SK-N-SH (cell line): Measurements from ENCODE around the gene PAPOLB. TPM values are rescaled to one million over a fixed set of nuclear protein-coding genes. Genes with fewer than 3 reads are reported as not detected.

Experiments
- CTCF ChIA-PET: fragments of 300-600, 350-600 bp; formaldehyde crosslinking; extraction: SDS; loops from one replicate; lab custom pipeline; 2021; lab: Yijun Ruan, JAX
- POLR2A ChIA-PET: fragments of 350-600 bp; sonication (Branson Sonifier 250); formaldehyde crosslinking; extraction: SDS; loops from one replicate; lab custom pipeline; 2020; ENCODE audit warnings: antibody characterized with exemption, inconsistent platforms; lab: Yijun Ruan, JAX
- DNase-seq: peaks from one replicate; pipeline ENCODE4 v3.0.0; 2012
- H2AFZ ChIP-seq: fragments of 200-600 bp; sonication (generic); 2 replicates; pipeline ENCODE4 v1.8.1; 2016; ENCODE audit warnings: antibody characterized with exemption, mild to moderate bottlenecking, low read depth
- H3F3A ChIP-seq: fragments of 200-600 bp; sonication (generic); replicated peaks from 2 replicates; pipeline ENCODE3; 2016; ENCODE audit warnings: antibody characterized with exemption, mild to moderate bottlenecking; ENCODE audit not compliant: insufficient read depth
- H3K27ac ChIP-seq, 2 experiments: fragments of 200-500 bp in 1 of 2; fragments of 200-600 bp in 1 of 2; sonication (Bioruptor generic) in 1 of 2; sonication (generic), shearing (Covaris generic) in 1 of 2; 2 replicates each; pipeline versions ENCODE4 v1.5.1 to v1.6.1; 2014 to 2016; ENCODE audit warnings: low read depth in 2 of 2, inconsistent platforms in 1 of 2, low read length in 1 of 2, mild to moderate bottlenecking in 1 of 2, mixed read lengths in 1 of 2
- H3K27me3 ChIP-seq: fragments of 200-600 bp; sonication (generic), shearing (Covaris generic); 2 replicates; pipeline ENCODE4 v1.6.1; 2016; ENCODE audit warnings: mixed run types; ENCODE audit not compliant: insufficient read depth
- H3K36me3 ChIP-seq, 2 experiments: fragments of 200-500 bp in 1 of 2; fragments of 200-600 bp in 1 of 2; sonication (Bioruptor generic) in 1 of 2; sonication (generic) in 1 of 2; replicated peaks in 1 of 2; 2 replicates each; pipeline versions ENCODE3 to v1.5.1; 2014 to 2016; ENCODE audit warnings: low read length in 1 of 2, mild to moderate bottlenecking in 1 of 2; ENCODE audit not compliant: insufficient read depth in 2 of 2, control insufficient read depth in 1 of 2
- H3K4me1 ChIP-seq, 2 experiments: fragments of 200-500 bp in 1 of 2; fragments of 200-600 bp in 1 of 2; sonication (Bioruptor generic) in 1 of 2; sonication (generic), shearing (Covaris generic) in 1 of 2; 2 replicates each; pipeline versions ENCODE4 v1.5.1 to v1.6.1; 2014 to 2016; ENCODE audit warnings: low read depth in 1 of 2, low read length in 1 of 2, mixed run types in 1 of 2; ENCODE audit not compliant: insufficient read depth in 2 of 2, control insufficient read depth in 1 of 2
- H3K4me2 ChIP-seq: fragments of 200-600 bp; sonication (generic), shearing (Covaris generic); 2 replicates; pipeline ENCODE4 v1.6.1; 2017; ENCODE audit warnings: mixed run types
- H3K4me3 ChIP-seq, 2 experiments: fragments of 200-500 bp in 1 of 2; fragments of 200-600 bp in 1 of 2; sonication (Bioruptor generic) in 1 of 2; sonication (generic), shearing (Covaris generic) in 1 of 2; 2 replicates each; pipeline versions ENCODE4 v1.5.1 to v1.8.1; 2014 to 2016; ENCODE audit warnings: low read depth in 2 of 2, inconsistent platforms in 1 of 2, low read length in 1 of 2, mild to moderate bottlenecking in 1 of 2, mixed read lengths in 1 of 2, moderate library complexity in 1 of 2
- H3K79me2 ChIP-seq: fragments of 200-600 bp; sonication (generic); 2 replicates; pipeline ENCODE4 v1.8.1; 2017; ENCODE audit warnings: mild to moderate bottlenecking; ENCODE audit not compliant: insufficient read depth
- H3K9ac ChIP-seq: fragments of 200-600 bp; sonication (generic); 2 replicates; pipeline ENCODE4 v1.6.1; 2017; ENCODE audit warnings: mixed run types
- H3K9me2 ChIP-seq: fragments of 200-600 bp; sonication (generic); 2 replicates; pipeline ENCODE4 v1.6.1; 2017; ENCODE audit warnings: mixed run types
- H3K9me3 ChIP-seq: fragments of 200-600 bp; sonication (generic); 2 replicates; pipeline ENCODE4 v1.6.1; 2017; ENCODE audit warnings: mixed run types, mild to moderate bottlenecking, moderate library complexity
- H4K20me1 ChIP-seq: fragments of 200-600 bp; sonication (generic); 2 replicates; pipeline ENCODE4 v1.6.1; 2017; ENCODE audit warnings: mild to moderate bottlenecking, mixed run types; ENCODE audit not compliant: insufficient read depth
- CHD2 ChIP-seq: fragments of 150-350 bp; IDR thresholded peaks from 2 replicates; pipeline ENCODE4 v1.6.1; 2018; ENCODE audit warnings: low read length; ENCODE audit not compliant: partially characterized antibody
- EZH2phosphoT487 ChIP-seq: fragments of 200-600 bp; sonication (generic); IDR thresholded peaks from 2 replicates; pipeline ENCODE4 v1.6.1; 2017; ENCODE audit warnings: low read depth, mixed run types, mild to moderate bottlenecking, antibody characterized with exemption, moderate library complexity, borderline replicate concordance
- FOXJ3 ChIP-seq: sonication (generic); formaldehyde crosslinking; IDR thresholded peaks from 2 replicates; pipeline ENCODE4 v1.5.1; 2020; ENCODE audit warnings: mild to moderate bottlenecking, missing genetic modification reagents
- FOXM1 ChIP-seq: IDR thresholded peaks from 2 replicates; pipeline ENCODE4 v1.4.0; 2012; ENCODE audit warnings: low read depth, mild to moderate bottlenecking
- JUND ChIP-seq: IDR thresholded peaks from 2 replicates; pipeline ENCODE4 v1.4.0; 2012
- MEF2A ChIP-seq: IDR thresholded peaks from 2 replicates; pipeline ENCODE4 v1.4.0; 2012; ENCODE audit warnings: low read depth, borderline replicate concordance
- MXI1 ChIP-seq: IDR thresholded peaks from 2 replicates; pipeline ENCODE4 v1.6.1; 2012; ENCODE audit warnings: mild to moderate bottlenecking, low read depth, low read length, improper control_type of control experiment
- POLR2AphosphoS5 ChIP-seq: IDR thresholded peaks from 2 replicates; pipeline ENCODE4 v1.6.1; 2012; ENCODE audit warnings: low read depth, low read length
- RFX5 ChIP-seq: IDR thresholded peaks from 2 replicates; pipeline ENCODE4 v1.6.1; 2012; ENCODE audit warnings: mild to moderate bottlenecking, improper control_type of control experiment, low read length
- RXRA ChIP-seq: IDR thresholded peaks from 2 replicates; pipeline ENCODE4 v1.4.0; 2012; ENCODE audit warnings: low read depth, mild to moderate bottlenecking, borderline replicate concordance
- SMC3 ChIP-seq: IDR thresholded peaks from 2 replicates; pipeline ENCODE4 v1.6.1; 2012; ENCODE audit warnings: low read depth, low read length, improper control_type of control experiment
- TAF1 ChIP-seq: IDR thresholded peaks from 2 replicates; pipeline ENCODE4 v1.6.1; 2012; ENCODE audit warnings: low read depth, mild to moderate bottlenecking, low read length, moderate library complexity, borderline replicate concordance
- WGBS: methylation state at CpG from one replicate; pipeline ENCODE4 v1.1.6; 2017; ENCODE audit warnings: low lambda C conversion rate; 5-methylcytosine and 5-hydroxymethylcytosine counted together
- polyA plus RNA-seq, 3 experiments: library from polyadenylated mRNA; depleted of rRNA; stranded (reverse); fragments of >200 nt; gene quantifications; 2 replicates each; pipeline ENCODE4 v1.2.3, GENCODE V29; 2012
- TF ChIP-seq, protein P1 (sequence below): IDR thresholded peaks from 2 replicates; pipeline ENCODE4; 2012
- TF ChIP-seq, protein P2 (sequence below): fragments of 200-600 bp; sonication (generic); IDR thresholded peaks from 2 replicates; pipeline ENCODE4 v1.6.1; 2017; ENCODE audit warnings: antibody characterized with exemption, mild to moderate bottlenecking, moderate library complexity
- TF ChIP-seq, protein P3 (sequence below): IDR thresholded peaks from 2 replicates; pipeline ENCODE4 v1.4.0; 2012; ENCODE audit warnings: low read depth, borderline replicate concordance
- TF ChIP-seq, protein P4 (sequence below): IDR thresholded peaks from 2 replicates; pipeline ENCODE4 v1.4.0; 2012; ENCODE audit warnings: low read depth, borderline replicate concordance

Gene PAPOLB
- polyA plus RNA-seq, 1 of the 3 experiments (the other 2 are of a cell fraction), result not detected

DNA sequence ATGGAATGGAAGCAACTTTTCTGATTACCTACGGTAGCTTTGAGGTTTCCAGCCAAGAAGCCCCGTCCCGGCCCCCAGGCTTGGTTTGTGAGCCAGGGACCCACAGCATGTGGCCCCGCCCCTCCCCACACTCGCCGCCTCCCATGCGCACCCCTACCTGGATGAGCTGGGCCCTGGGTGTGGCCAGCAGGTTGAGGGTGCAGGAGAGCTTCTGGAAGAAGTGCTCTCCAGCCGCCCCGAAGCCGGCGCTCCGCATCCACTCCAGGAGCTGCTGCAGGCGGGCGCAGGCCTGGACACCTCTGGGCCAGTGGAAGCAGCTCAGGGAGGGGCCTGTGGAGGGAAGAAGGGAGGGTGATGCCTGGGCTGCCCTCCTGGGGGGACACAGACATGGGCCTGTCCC lies 46.7 kb downstream of the PAPOLB start:
- H3K9ac ChIP-seq, result no peak overlapping the region
- H3K4me3 ChIP-seq, result no peak overlapping the region
- H3K27me3 ChIP-seq, result no peaks in the 10 kb centered on the region
- H2AFZ ChIP-seq, result no peak overlapping the region
- WGBS, result 96% methylated on average over 14 of the region's 14 CpGs
- DNase-seq, result no peak
- no peaks in the 10 kb centered on the region for H4K20me1 ChIP-seq
- TF ChIP-seq RXRA (no peak), EZH2phosphoT487 (no peak), RFX5 (no peak), JUND (no peak), MEF2A (no peak), CHD2 (no peak), POLR2AphosphoS5 (no peak), FOXM1 (no peak), MXI1 (no peak), FOXJ3 (no peak), TAF1 (no peak), SMC3 (no peak)
- TF ChIP-seq, protein P1, sequence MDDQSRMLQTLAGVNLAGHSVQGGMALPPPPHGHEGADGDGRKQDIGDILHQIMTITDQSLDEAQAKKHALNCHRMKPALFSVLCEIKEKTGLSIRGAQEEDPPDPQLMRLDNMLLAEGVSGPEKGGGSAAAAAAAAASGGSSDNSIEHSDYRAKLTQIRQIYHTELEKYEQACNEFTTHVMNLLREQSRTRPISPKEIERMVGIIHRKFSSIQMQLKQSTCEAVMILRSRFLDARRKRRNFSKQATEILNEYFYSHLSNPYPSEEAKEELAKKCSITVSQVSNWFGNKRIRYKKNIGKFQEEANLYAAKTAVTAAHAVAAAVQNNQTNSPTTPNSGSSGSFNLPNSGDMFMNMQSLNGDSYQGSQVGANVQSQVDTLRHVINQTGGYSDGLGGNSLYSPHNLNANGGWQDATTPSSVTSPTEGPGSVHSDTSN, result no peak
- TF ChIP-seq, protein P2, sequence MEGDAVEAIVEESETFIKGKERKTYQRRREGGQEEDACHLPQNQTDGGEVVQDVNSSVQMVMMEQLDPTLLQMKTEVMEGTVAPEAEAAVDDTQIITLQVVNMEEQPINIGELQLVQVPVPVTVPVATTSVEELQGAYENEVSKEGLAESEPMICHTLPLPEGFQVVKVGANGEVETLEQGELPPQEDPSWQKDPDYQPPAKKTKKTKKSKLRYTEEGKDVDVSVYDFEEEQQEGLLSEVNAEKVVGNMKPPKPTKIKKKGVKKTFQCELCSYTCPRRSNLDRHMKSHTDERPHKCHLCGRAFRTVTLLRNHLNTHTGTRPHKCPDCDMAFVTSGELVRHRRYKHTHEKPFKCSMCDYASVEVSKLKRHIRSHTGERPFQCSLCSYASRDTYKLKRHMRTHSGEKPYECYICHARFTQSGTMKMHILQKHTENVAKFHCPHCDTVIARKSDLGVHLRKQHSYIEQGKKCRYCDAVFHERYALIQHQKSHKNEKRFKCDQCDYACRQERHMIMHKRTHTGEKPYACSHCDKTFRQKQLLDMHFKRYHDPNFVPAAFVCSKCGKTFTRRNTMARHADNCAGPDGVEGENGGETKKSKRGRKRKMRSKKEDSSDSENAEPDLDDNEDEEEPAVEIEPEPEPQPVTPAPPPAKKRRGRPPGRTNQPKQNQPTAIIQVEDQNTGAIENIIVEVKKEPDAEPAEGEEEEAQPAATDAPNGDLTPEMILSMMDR, result no peak
- TF ChIP-seq, protein P3, sequence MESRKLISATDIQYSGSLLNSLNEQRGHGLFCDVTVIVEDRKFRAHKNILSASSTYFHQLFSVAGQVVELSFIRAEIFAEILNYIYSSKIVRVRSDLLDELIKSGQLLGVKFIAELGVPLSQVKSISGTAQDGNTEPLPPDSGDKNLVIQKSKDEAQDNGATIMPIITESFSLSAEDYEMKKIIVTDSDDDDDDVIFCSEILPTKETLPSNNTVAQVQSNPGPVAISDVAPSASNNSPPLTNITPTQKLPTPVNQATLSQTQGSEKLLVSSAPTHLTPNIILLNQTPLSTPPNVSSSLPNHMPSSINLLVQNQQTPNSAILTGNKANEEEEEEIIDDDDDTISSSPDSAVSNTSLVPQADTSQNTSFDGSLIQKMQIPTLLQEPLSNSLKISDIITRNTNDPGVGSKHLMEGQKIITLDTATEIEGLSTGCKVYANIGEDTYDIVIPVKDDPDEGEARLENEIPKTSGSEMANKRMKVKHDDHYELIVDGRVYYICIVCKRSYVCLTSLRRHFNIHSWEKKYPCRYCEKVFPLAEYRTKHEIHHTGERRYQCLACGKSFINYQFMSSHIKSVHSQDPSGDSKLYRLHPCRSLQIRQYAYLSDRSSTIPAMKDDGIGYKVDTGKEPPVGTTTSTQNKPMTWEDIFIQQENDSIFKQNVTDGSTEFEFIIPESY, result no peak
- TF ChIP-seq, protein P4, sequence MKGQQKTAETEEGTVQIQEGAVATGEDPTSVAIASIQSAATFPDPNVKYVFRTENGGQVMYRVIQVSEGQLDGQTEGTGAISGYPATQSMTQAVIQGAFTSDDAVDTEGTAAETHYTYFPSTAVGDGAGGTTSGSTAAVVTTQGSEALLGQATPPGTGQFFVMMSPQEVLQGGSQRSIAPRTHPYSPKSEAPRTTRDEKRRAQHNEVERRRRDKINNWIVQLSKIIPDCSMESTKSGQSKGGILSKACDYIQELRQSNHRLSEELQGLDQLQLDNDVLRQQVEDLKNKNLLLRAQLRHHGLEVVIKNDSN, result no peak
- H3K27ac ChIP-seq, result no peak overlapping the region
- POLR2A ChIA-PET, result no interaction called here
- H3K9me3 ChIP-seq, result no peaks in the 10 kb centered on the region
- no peaks in the 10 kb centered on the region for H3K79me2 ChIP-seq
- no peaks in the 10 kb centered on the region for H3K36me3 ChIP-seq
- no peak overlapping the region for H3K4me2 ChIP-seq
- H3K4me1 ChIP-seq, result no peaks in the 10 kb centered on the region
- H3F3A ChIP-seq, result no peaks in the 10 kb centered on the region
- CTCF ChIA-PET, result interaction anchor here (0.6 to 6.6 kb wide), 4 partner anchors 15 to 68 kb away, joined by 3 to 38 read pairs (median 16); partner anchors contain the start of gene RADIL
- no peaks in the 10 kb centered on the region for H3K9me2 ChIP-seq
